ENCODE results near the gene TEAD3.

TEAD3 gene

DNA sequence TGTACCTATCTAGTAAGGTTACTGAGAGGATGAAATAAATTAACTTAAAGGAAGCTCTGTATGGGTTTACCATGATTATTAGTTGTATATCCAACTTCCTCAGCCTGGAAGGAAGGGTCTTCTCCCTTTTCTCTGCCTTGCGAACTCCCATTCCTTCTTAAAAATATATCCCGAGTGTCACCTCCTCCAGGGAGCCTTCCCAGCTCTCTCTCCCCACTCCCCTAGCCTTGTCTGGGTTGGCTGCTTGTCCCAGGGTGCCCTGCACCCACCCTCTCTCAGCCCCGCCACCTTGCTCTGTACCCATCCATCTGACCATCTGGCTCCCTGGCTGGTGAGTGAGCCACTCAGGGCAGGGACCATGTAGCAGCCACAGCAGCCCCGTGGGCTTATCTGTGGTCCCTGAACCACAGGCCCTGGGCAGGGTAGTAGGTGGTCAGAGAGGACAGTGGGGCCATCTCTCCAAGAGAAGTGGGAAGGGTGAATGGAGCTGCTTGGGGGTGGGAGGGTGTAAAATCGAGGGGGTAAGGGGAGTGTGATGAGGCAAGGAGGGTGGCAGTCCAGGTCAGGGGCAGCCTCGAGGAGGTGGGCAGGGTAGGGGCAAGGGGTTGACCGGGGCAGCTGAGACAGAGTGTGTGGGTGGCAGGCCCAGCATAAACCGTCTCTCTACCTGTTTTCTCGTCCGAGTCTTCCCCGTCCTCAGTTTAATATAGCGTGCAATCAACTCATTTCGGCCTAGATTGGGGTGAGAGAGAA is 12.8 kb downstream of the TEAD3 start:
- no peak overlapping the region for H3K27ac ChIP-seq (ENCODE audit: low read depth, low read length)
- H3K4me3 ChIP-seq (ENCODE audit: low read depth, low read length) = no peak overlapping the region
- no peak overlapping the region for H2AFZ ChIP-seq (ENCODE audit: low read length, unreplicated experiment)
- no peaks in the 10 kb centered on the region for H3K27me3 ChIP-seq (ENCODE audit: insufficient read depth, low read length)
- peaks cover 20% of the 10 kb centered on the region for H3K79me2 ChIP-seq (ENCODE audit: control insufficient read depth, insufficient read depth, low read length, unreplicated experiment)
- H3K36me3 ChIP-seq (ENCODE audit: insufficient read depth, low read length) = no peaks in the 10 kb centered on the region
- H3K4me1 ChIP-seq (ENCODE audit: control insufficient read depth, insufficient read depth, low read length, unreplicated experiment) = peaks cover 37% of the 10 kb centered on the region

GRCh38 chr6:35483490-35483889 is 13.4 kb downstream of the TEAD3 start:
- no peak overlapping the region for H2AFZ ChIP-seq (ENCODE audit: low read length, unreplicated experiment)

DNA sequence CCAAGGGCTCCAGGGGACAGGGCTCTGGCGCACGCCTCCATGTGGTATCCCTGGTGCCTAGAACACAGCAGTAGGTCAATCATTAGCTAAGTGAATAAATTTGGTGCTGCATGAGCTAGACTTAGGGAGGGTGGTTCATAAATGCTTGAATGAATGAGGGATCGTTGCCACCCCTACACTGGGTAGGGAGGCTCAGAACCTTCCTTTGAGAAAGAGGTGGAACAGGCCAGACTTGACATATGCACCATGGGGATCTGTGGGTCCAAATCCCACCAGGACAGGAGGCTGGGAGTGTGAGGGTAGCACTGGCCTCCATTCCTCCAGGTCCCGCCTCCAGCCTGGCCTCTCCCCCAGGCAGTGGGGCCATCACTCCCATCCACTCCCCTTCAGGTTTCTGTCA is 13.8 kb downstream of the TEAD3 start:
- H3K4me1 ChIP-seq (ENCODE audit: control insufficient read depth, insufficient read depth, low read length, unreplicated experiment) = peaks cover 33% of the 10 kb centered on the region
- peaks cover 18% of the 10 kb centered on the region for H3K79me2 ChIP-seq (ENCODE audit: control insufficient read depth, insufficient read depth, low read length, unreplicated experiment)
- H3K4me3 ChIP-seq (ENCODE audit: low read depth, low read length) = no peak overlapping the region
- H3K27ac ChIP-seq (ENCODE audit: low read depth, low read length) = no peak overlapping the region
- H2AFZ ChIP-seq (ENCODE audit: low read length, unreplicated experiment) = no peak overlapping the region
- no peaks in the 10 kb centered on the region for H3K27me3 ChIP-seq (ENCODE audit: insufficient read depth, low read length)
- no peaks in the 10 kb centered on the region for H3K36me3 ChIP-seq (ENCODE audit: insufficient read depth, low read length)

More at GRCh38 chr6:35483490-35483889, 13.4 kb downstream of the TEAD3 start:
- Histone ChIP-seq H3K79me2 (ENCODE audit: control insufficient read depth, insufficient read depth, low read length, unreplicated experiment) (peaks cover 18% of the 10 kb centered on the region), H3K4me1 (ENCODE audit: control insufficient read depth, insufficient read depth, low read length, unreplicated experiment) (peaks cover 37% of the 10 kb centered on the region), H3K27ac (ENCODE audit: low read depth, low read length) (no peak overlapping the region), H3K27me3 (ENCODE audit: insufficient read depth, low read length) (no peaks in the 10 kb centered on the region), H3K4me3 (ENCODE audit: low read depth, low read length) (no peak overlapping the region), H3K36me3 (ENCODE audit: insufficient read depth, low read length) (no peaks in the 10 kb centered on the region)

- Histone ChIP-seq H3K36me3 (ENCODE audit: insufficient read depth, low read length) (no peaks in the 10 kb centered on the region), H3K27ac (ENCODE audit: low read depth, low read length) (no peak overlapping the region), H3K4me1 (ENCODE audit: control insufficient read depth, insufficient read depth, low read length, unreplicated experiment) (peaks cover 18% of the 10 kb centered on the region), H3K79me2 (ENCODE audit: control insufficient read depth, insufficient read depth, low read length, unreplicated experiment) (peaks cover 4% of the 10 kb centered on the region), H2AFZ (ENCODE audit: low read length, unreplicated experiment) (no peak overlapping the region), H3K27me3 (ENCODE audit: insufficient read depth, low read length) (no peaks in the 10 kb centered on the region), H3K4me3 (ENCODE audit: low read depth, low read length) (no peak overlapping the region)
Observed at GRCh38 chr6:35481226-35481625, 15.7 kb downstream of the TEAD3 start.

DNA sequence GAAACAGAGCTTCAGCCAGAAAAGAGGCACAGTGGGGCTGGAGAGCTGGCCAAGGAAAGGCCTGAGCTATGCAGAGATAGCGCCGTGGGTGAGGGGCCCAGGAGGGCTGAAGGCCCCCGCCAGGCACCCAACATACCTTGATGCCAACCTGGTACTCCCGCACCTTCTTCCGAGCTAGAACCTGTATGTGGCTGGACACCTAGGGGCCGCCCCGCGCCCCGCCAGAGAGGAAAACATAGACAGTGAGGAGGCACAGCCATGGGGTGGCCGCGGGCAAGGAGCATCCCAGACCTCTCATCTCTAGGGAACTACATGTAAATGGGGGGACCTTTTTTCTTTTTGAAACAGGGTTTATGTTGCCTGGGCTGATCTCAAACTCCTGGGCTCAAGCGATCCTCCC is 16.7 kb downstream of the TEAD3 start:
- no peak overlapping the region for H3K27ac ChIP-seq (ENCODE audit: low read depth, low read length)
- no peak overlapping the region for H3K4me3 ChIP-seq (ENCODE audit: low read depth, low read length)
- H3K79me2 ChIP-seq (ENCODE audit: control insufficient read depth, insufficient read depth, low read length, unreplicated experiment) = no peaks in the 10 kb centered on the region
- H3K4me1 ChIP-seq (ENCODE audit: control insufficient read depth, insufficient read depth, low read length, unreplicated experiment) = peaks cover 8% of the 10 kb centered on the region
- no peaks in the 10 kb centered on the region for H3K27me3 ChIP-seq (ENCODE audit: insufficient read depth, low read length)
- H3K36me3 ChIP-seq (ENCODE audit: insufficient read depth, low read length) = no peaks in the 10 kb centered on the region
- no peak overlapping the region for H2AFZ ChIP-seq (ENCODE audit: low read length, unreplicated experiment)

GRCh38 chr6:35478259-35478658 is 18.6 kb downstream of the TEAD3 start:
- Histone ChIP-seq H3K36me3 (ENCODE audit: insufficient read depth, low read length) (peaks cover under 1% of the 10 kb centered on the region; the same call in 1 of the 2 replicates), H3K4me3 (ENCODE audit: low read depth, low read length) (no peak overlapping the region), H2AFZ (ENCODE audit: low read length, unreplicated experiment) (no peak overlapping the region), H3K79me2 (ENCODE audit: control insufficient read depth, insufficient read depth, low read length, unreplicated experiment) (no peaks in the 10 kb centered on the region), H3K27me3 (ENCODE audit: insufficient read depth, low read length) (no peaks in the 10 kb centered on the region), H3K27ac (ENCODE audit: low read depth, low read length) (no peak overlapping the region), H3K4me1 (ENCODE audit: control insufficient read depth, insufficient read depth, low read length, unreplicated experiment) (no peaks in the 10 kb centered on the region)

DNA sequence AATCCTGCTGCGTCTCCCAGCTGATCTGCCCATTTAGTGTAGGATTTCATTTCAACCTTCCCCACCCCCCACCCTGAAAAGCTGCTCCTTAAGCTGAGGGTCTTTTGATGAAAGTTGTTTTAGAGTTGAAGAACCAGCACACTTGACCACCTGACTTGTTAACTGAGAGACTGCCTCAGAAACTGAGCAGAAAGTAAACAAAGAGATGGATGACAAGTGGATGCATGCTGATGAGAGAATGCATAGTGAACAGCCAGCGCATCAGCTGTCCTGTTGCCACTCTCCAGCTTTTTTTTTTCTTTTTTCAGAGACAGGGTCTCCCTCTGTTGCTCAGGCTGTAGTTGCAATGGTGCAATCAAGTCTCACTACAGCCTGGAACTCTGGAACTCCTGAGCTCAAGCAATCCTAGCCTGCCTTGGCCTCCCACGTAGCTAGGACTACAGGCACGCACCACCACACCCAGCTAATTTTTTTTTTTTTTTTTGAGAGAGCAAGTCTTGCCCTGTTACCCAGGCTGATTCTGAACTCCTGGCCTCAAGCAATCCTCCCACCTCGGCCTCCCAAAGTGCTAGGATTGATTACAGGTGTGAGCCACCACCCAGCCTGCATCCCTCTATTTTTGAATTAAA is 19.2 kb downstream of the TEAD3 start:
- Histone ChIP-seq H3K27me3 (ENCODE audit: insufficient read depth, low read length) (no peaks in the 10 kb centered on the region), H3K4me1 (ENCODE audit: control insufficient read depth, insufficient read depth, low read length, unreplicated experiment) (no peaks in the 10 kb centered on the region), H3K36me3 (ENCODE audit: insufficient read depth, low read length) (peaks cover 4% of the 10 kb centered on the region; the same call in 1 of the 2 replicates), H3K79me2 (ENCODE audit: control insufficient read depth, insufficient read depth, low read length, unreplicated experiment) (no peaks in the 10 kb centered on the region), H3K27ac (ENCODE audit: low read depth, low read length) (no peak overlapping the region), H3K4me3 (ENCODE audit: low read depth, low read length) (no peak overlapping the region), H2AFZ (ENCODE audit: low read length, unreplicated experiment) (no peak overlapping the region)

GRCh38 chr6:35477028-35477427 is 19.9 kb downstream of the TEAD3 start:
- Histone ChIP-seq H3K4me1 (ENCODE audit: control insufficient read depth, insufficient read depth, low read length, unreplicated experiment) (peaks cover 4% of the 10 kb centered on the region), H3K27ac (ENCODE audit: low read depth, low read length) (no peak overlapping the region), H3K79me2 (ENCODE audit: control insufficient read depth, insufficient read depth, low read length, unreplicated experiment) (peaks cover 2% of the 10 kb centered on the region), H3K4me3 (ENCODE audit: low read depth, low read length) (no peak overlapping the region), H3K27me3 (ENCODE audit: insufficient read depth, low read length) (no peaks in the 10 kb centered on the region), H2AFZ (ENCODE audit: low read length, unreplicated experiment) (no peak overlapping the region), H3K36me3 (ENCODE audit: insufficient read depth, low read length) (peaks cover 4% of the 10 kb centered on the region)

GRCh38 chr6:35476004-35476403 is 20.9 kb downstream of the TEAD3 start:
- peaks cover 14% of the 10 kb centered on the region for H3K4me1 ChIP-seq (ENCODE audit: control insufficient read depth, insufficient read depth, low read length, unreplicated experiment)
- peaks cover 11% of the 10 kb centered on the region for H3K36me3 ChIP-seq (ENCODE audit: insufficient read depth, low read length)
- H3K27me3 ChIP-seq (ENCODE audit: insufficient read depth, low read length) = no peaks in the 10 kb centered on the region
- H3K79me2 ChIP-seq (ENCODE audit: control insufficient read depth, insufficient read depth, low read length, unreplicated experiment) = peaks cover 12% of the 10 kb centered on the region
- H3K4me3 ChIP-seq (ENCODE audit: low read depth, low read length) = no peak overlapping the region
- H3K27ac ChIP-seq (ENCODE audit: low read depth, low read length) = no peak overlapping the region
- H2AFZ ChIP-seq (ENCODE audit: low read length, unreplicated experiment) = no peak overlapping the region

- H2AFZ ChIP-seq (ENCODE audit: low read length, unreplicated experiment) = no peak overlapping the region
- H3K79me2 ChIP-seq (ENCODE audit: control insufficient read depth, insufficient read depth, low read length, unreplicated experiment) = peaks cover 16% of the 10 kb centered on the region
- H3K27ac ChIP-seq (ENCODE audit: low read depth, low read length) = no peak overlapping the region
- H3K4me3 ChIP-seq (ENCODE audit: low read depth, low read length) = no peak overlapping the region
- H3K36me3 ChIP-seq (ENCODE audit: insufficient read depth, low read length) = peaks cover 15% of the 10 kb centered on the region
- H3K4me1 ChIP-seq (ENCODE audit: control insufficient read depth, insufficient read depth, low read length, unreplicated experiment) = peaks cover 18% of the 10 kb centered on the region
- no peaks in the 10 kb centered on the region for H3K27me3 ChIP-seq (ENCODE audit: insufficient read depth, low read length)
Observed at GRCh38 chr6:35475573-35475972, 21.3 kb downstream of the TEAD3 start.
